ENCODE measurements around the gene APAF1.

DNA sequence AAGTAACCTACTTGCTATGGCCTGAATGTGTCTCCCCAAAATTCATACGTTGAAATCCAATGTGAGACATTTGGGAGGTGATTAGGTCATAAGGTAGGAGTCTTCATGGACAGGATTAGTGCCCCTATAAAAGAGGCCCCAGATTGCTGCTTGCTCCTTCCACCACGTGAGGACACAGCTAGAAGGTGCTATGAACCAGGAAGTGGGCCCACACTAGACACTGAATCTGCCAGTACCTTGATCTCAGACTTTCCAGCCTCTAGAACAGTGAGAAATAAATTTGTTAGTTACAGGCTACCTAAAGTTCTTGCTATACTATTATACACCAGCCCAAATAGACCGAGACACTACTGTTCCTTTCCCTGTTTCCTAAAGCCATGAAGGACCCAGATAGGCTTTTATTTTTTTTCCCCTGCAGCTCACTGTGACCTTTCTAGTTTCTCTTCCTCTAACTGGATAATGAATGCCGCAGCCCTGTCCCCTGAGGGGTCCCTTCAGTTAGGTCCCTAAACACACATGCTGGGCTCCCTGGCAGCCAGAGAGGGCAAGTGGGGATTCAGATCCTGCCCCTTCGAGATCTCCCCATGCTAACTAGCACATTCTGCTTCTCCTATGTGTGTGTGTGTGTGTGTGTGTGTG, 32.3 kb upstream of the APAF1 start:
- TF ChIP-seq, protein P1, sequence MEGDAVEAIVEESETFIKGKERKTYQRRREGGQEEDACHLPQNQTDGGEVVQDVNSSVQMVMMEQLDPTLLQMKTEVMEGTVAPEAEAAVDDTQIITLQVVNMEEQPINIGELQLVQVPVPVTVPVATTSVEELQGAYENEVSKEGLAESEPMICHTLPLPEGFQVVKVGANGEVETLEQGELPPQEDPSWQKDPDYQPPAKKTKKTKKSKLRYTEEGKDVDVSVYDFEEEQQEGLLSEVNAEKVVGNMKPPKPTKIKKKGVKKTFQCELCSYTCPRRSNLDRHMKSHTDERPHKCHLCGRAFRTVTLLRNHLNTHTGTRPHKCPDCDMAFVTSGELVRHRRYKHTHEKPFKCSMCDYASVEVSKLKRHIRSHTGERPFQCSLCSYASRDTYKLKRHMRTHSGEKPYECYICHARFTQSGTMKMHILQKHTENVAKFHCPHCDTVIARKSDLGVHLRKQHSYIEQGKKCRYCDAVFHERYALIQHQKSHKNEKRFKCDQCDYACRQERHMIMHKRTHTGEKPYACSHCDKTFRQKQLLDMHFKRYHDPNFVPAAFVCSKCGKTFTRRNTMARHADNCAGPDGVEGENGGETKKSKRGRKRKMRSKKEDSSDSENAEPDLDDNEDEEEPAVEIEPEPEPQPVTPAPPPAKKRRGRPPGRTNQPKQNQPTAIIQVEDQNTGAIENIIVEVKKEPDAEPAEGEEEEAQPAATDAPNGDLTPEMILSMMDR (conservative IDR thresholded peaks at IDR 0.05; ENCODE audit: low read length), result peak; percentile 42; the same call in 1 of the 2 replicates
- no peak for TF ChIP-seq EZH2phosphoT487 (IDR thresholded peaks at IDR 0.05; ENCODE audit: borderline replicate concordance, low read depth, low read length)

Measured in OCI-LY7 (cell line).